ENCODE measurements around the gene HIP1.
"Not testable (repeated sequence)": the region's sequence is repeated elsewhere in the genome, so short reads cannot be mapped to it uniquely, and the experiment has no call there.

The HIP1 gene

GRCh38 chr7:75776295-75776971 is 37.7 kb upstream of the HIP1 start:
- no peaks in the 10 kb centered on the region for H3K36me3 ChIP-seq (ENCODE audit: control insufficient read depth, low read length)
- TF ChIP-seq CTCF (IDR thresholded peaks at IDR 0.05; ENCODE audit: low read depth, low read length, poor library complexity, severe bottlenecking): no peak
- no peak for TF ChIP-seq EZH2phosphoT487 (IDR thresholded peaks at IDR 0.05; ENCODE audit: borderline replicate concordance, low read length)
- H3K4me2 ChIP-seq (ENCODE audit: low read length): no peak overlapping the region

GRCh38 chr7:75773958-75774357 is 35.2 kb upstream of the HIP1 start:
- not testable (repeated sequence) for H3K4me2 ChIP-seq (ENCODE audit: low read length); H3K9me2 ChIP-seq (replicated peaks; ENCODE audit: control insufficient read depth, low read length); H3K9me3 ChIP-seq (ENCODE audit: control insufficient read depth, insufficient read depth, low read length); H3K79me2 ChIP-seq (ENCODE audit: control insufficient read depth, low read length); H4K20me1 ChIP-seq (ENCODE audit: control insufficient read depth, insufficient read depth, low read depth, low read length); H3K4me3 ChIP-seq (ENCODE audit: low read length); H3F3A ChIP-seq (ENCODE audit: control insufficient read depth, insufficient read depth); H3K27ac ChIP-seq (ENCODE audit: low read depth, low read length); H3K4me1 ChIP-seq (ENCODE audit: control insufficient read depth, low read length); H3K36me3 ChIP-seq (ENCODE audit: control insufficient read depth, low read length)
- peaks cover 20% of the 10 kb centered on the region for H3K27me3 ChIP-seq (ENCODE audit: control insufficient read depth, low read length)

More at GRCh38 chr7:75776295-75776971, 37.7 kb upstream of the HIP1 start:
- no peaks in the 10 kb centered on the region for H3K9me2 ChIP-seq (replicated peaks; ENCODE audit: control insufficient read depth, low read length)
- no peaks in the 10 kb centered on the region for H4K20me1 ChIP-seq (ENCODE audit: control insufficient read depth, insufficient read depth, low read depth, low read length)
- H3K27me3 ChIP-seq (ENCODE audit: control insufficient read depth, low read length): peaks cover 23% of the 10 kb centered on the region
- H3K9me3 ChIP-seq (ENCODE audit: control insufficient read depth, insufficient read depth, low read length): no peaks in the 10 kb centered on the region
- no peak overlapping the region for H3K27ac ChIP-seq (ENCODE audit: low read depth, low read length)
- H3F3A ChIP-seq (ENCODE audit: control insufficient read depth, insufficient read depth): no peaks in the 10 kb centered on the region
- no peaks in the 10 kb centered on the region for H3K79me2 ChIP-seq (ENCODE audit: control insufficient read depth, low read length)
- peaks cover 6% of the 10 kb centered on the region for H3K4me1 ChIP-seq (ENCODE audit: control insufficient read depth, low read length)
- no peak overlapping the region for H3K4me3 ChIP-seq (ENCODE audit: low read length)

- Histone ChIP-seq H3F3A (ENCODE audit: control insufficient read depth, insufficient read depth) (no peaks in the 10 kb centered on the region), H3K4me1 (ENCODE audit: control insufficient read depth, low read length) (peaks cover 6% of the 10 kb centered on the region), H3K27me3 (ENCODE audit: control insufficient read depth, low read length) (peaks cover 19% of the 10 kb centered on the region), H3K36me3 (ENCODE audit: control insufficient read depth, low read length) (no peaks in the 10 kb centered on the region), H3K79me2 (ENCODE audit: control insufficient read depth, low read length) (no peaks in the 10 kb centered on the region), H3K4me3 (ENCODE audit: low read length) (no peak within 1 kb of the TSS), H3K9me2 (replicated peaks; ENCODE audit: control insufficient read depth, low read length) (no peaks in the 10 kb centered on the region), H4K20me1 (ENCODE audit: control insufficient read depth, insufficient read depth, low read depth, low read length) (no peaks in the 10 kb centered on the region), H3K4me2 (ENCODE audit: low read length) (no peak within 1 kb of the TSS), H3K9me3 (ENCODE audit: control insufficient read depth, insufficient read depth, low read length) (no peaks in the 10 kb centered on the region), H3K27ac (ENCODE audit: low read depth, low read length) (no peak within 1 kb of the TSS)
- TF ChIP-seq EZH2phosphoT487 (IDR thresholded peaks at IDR 0.05; ENCODE audit: borderline replicate concordance, low read length) (no peak), CTCF (IDR thresholded peaks at IDR 0.05; ENCODE audit: low read depth, low read length, poor library complexity, severe bottlenecking) (no peak)
Observed at GRCh38 chr7:75772081-75773077, 33.6 kb upstream of the HIP1 start, which contains the start of gene CCL26. CCL26 (minus strand) TSS chr7:75772211; CDS start chr7:75772176, 35 bp downstream.
